HG03432 (cell line): ENCODE data around the gene PHYHD1.
A peak's percentile ranks its signal among the peaks of the same experiment; 100 is the strongest.
"Not testable (repeated sequence)": the region's sequence is repeated elsewhere in the genome, so short reads cannot be mapped to it uniquely, and the experiment has no call there.

ENCODE experiments used
- ATAC-seq: cut with Tn5 transposase; IDR thresholded peaks from one replicate; pipeline ENCODE4 v1.9.1; 2021; ENCODE audit warnings: mild to moderate bottlenecking, moderate library complexity; ENCODE audit not compliant: unreplicated experiment

The PHYHD1 gene

DNA sequence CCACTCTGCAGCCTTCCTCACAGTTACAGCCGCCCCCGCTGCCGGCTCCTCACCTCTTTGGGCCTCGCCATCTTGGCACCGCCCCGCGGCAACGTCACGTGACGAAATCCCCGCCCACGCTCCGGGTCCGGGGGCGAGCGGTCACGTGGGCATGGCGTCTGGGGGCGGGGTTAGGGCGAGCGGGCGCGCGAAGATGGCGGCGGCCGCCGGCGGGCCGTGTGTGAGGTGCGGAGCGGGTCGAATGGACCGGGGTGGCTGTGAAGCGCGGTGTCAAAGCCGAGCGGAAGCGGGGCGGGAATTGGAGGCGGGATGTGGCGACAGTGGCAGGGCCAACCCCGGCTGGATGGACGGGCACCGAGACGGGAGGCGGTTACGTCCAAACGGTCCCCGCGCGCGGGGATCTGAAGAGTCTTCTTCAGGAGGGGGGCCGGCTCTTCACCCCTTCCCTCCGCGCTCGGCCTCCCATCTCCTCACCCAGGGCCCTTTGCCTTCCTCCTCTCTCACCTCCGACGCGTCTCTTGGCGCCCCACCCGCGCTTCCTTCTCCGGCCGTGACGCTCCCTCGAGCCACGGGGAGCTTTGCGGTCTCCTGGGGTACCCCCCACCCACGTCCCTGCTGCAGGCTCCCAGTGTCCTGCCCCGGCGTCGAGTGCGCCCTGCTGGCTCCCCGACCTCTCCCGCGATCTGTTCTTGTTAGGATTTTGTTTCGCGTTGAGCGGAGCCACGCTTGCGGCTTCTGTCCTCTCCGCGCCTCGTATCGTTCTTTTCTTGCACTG is 26.9 kb downstream of the PHYHD1 start, which contains the start of the genes DOLK and NUP188:
Gene DOLK (minus strand): TSS at position 77 of the 775 bp plus-strand sequence. CDS start 300 bp downstream, outside the sequence.
Gene NUP188 (plus strand): TSS at position 173 of the 775 bp plus-strand sequence. CDS start 21 bp downstream, at position 194.
- peak; percentile 74 for ATAC-seq

GRCh38 chr9:128961403-128961802 is 40.6 kb downstream of the PHYHD1 start:
- ATAC-seq: not testable (repeated sequence)

DNA sequence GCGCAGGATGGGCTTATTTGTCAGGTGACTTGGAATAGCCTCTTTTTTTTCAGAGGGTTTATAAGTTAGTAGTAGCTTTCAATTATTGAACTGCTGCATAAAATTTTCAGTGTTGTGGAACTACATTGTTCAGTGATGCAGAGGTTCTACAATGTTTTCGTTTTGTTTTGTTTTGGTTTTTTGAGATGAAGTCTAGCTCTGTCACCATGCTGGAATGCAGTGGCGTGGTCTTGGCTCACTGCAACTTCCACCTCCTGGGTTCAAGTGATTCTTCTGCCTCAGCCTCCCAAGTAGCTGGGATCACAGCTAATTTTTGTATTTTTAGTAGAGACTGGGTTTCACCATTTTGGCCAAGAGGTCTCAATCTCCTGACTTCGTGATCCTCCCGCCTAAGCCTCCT is 48.7 kb downstream of the PHYHD1 start:
- ATAC-seq: no peak

GRCh38 chr9:128972956-128973355 is 52.2 kb downstream of the PHYHD1 start:
- ATAC-seq: no peak

DNA sequence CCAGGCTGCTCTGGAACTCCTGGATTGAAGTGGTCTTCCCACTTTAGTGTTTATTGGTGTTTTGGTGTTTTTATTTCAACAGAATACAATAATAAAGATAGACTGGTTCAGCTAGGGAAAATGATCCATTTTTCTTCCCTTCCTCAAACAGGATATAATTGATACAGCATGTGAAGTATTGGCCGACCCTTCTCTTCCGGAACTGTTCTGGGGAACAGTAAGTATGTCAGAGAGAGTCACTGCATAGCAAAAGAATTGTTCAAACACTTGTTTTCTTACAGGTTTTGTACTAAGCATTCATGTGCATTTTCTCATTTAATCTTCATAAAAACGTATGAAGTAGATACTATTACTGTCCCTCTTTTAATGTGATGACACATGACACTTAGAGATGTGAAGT is 58.3 kb downstream of the PHYHD1 start:
- ATAC-seq: no peak

GRCh38 chr9:128983536-128983935 is 62.8 kb downstream of the PHYHD1 start:
- ATAC-seq: no peak

GRCh38 chr9:128986671-128987070 is 65.9 kb downstream of the PHYHD1 start:
- ATAC-seq: no peak

GRCh38 chr9:128987805-128988204 is 67.0 kb downstream of the PHYHD1 start:
- no peak for ATAC-seq
